Keratinocyte (primary cell): Measurements from ENCODE around the gene DSCAM. TPM values are rescaled to one million over a fixed set of nuclear protein-coding genes. Genes with fewer than 3 reads are reported as not detected.

Experiments
- DNase-seq: peaks from one replicate; pipeline ENCODE4 v3.0.0-alpha.2; 2011; ENCODE audit warnings: low read depth, missing footprints, low spot score
- FAIRE-seq: peaks from 2 replicates; lab custom pipeline; 2011; peaks lifted over from hg19 to GRCh38; lab: Jason Lieb, UNC
- H2AFZ ChIP-seq: 2 replicates; pipeline ENCODE4 v1.6.0; 2012; ENCODE audit warnings: low read length, control low read depth, inconsistent platforms; ENCODE audit not compliant: control insufficient read depth
- H3K27ac ChIP-seq: 2 replicates; pipeline ENCODE4 v1.5.1; 2011; ENCODE audit warnings: low read length; ENCODE audit not compliant: control insufficient read depth, insufficient read depth
- H3K27me3 ChIP-seq: 3 replicates; pipeline ENCODE4 v1.6.0; 2011; ENCODE audit warnings: low read length; ENCODE audit not compliant: control insufficient read depth, insufficient read depth; ENCODE audit errors: extremely low read depth
- H3K36me3 ChIP-seq, 2 experiments: 2 replicates in 1 of 2; 3 replicates in 1 of 2; pipeline ENCODE4 v1.5.1; 2011; ENCODE audit warnings: low read length in 2 of 2, mild to moderate bottlenecking in 1 of 2; ENCODE audit not compliant: control insufficient read depth in 2 of 2, insufficient read depth in 2 of 2; ENCODE audit errors: extremely low read depth in 1 of 2
- H3K4me1 ChIP-seq: 3 replicates; pipeline ENCODE4 v1.5.1; 2011; ENCODE audit warnings: low read length; ENCODE audit not compliant: control insufficient read depth, insufficient read depth; ENCODE audit errors: extremely low read depth
- H3K4me2 ChIP-seq: 3 replicates; pipeline ENCODE4 v1.6.0; 2011; ENCODE audit warnings: low read depth, low read length; ENCODE audit not compliant: control insufficient read depth, insufficient read depth; ENCODE audit errors: extremely low read depth
- H3K4me3 ChIP-seq, 3 experiments: fragments of 200-600 bp in 1 of 3; sonication (generic) in 1 of 3; 2 replicates in 2 of 3; 3 replicates in 1 of 3; pipeline ENCODE4 v1.5.1; 2011 to 2016; ENCODE audit warnings: low read length in 3 of 3, mild to moderate bottlenecking in 3 of 3, control low read depth in 2 of 3, inconsistent platforms in 1 of 3, low read depth in 1 of 3, mixed read lengths in 1 of 3, mixed run types in 1 of 3, moderate library complexity in 1 of 3; ENCODE audit not compliant: control insufficient read depth in 2 of 3, insufficient read depth in 2 of 3; ENCODE audit errors: extremely low read depth in 1 of 3
- H3K79me2 ChIP-seq: 2 replicates; pipeline ENCODE4 v1.6.0; 2012; ENCODE audit warnings: low read length; ENCODE audit not compliant: control insufficient read depth, insufficient read depth
- H3K9ac ChIP-seq: 3 replicates; pipeline ENCODE4 v1.6.0; 2011; ENCODE audit warnings: low read length; ENCODE audit not compliant: control insufficient read depth, insufficient read depth; ENCODE audit errors: extremely low read depth
- H3K9me1 ChIP-seq: 3 replicates; pipeline ENCODE4 v1.6.0; 2011; ENCODE audit warnings: low read length; ENCODE audit not compliant: control insufficient read depth, insufficient read depth; ENCODE audit errors: extremely low read depth
- H3K9me3 ChIP-seq: 2 replicates; pipeline ENCODE4 v1.5.1; 2012; ENCODE audit warnings: low read depth, low read length; ENCODE audit not compliant: control insufficient read depth
- H4K20me1 ChIP-seq: 3 replicates; pipeline ENCODE4 v1.6.0; 2011; ENCODE audit warnings: low read length; ENCODE audit not compliant: control insufficient read depth, insufficient read depth; ENCODE audit errors: extremely low read depth
- CTCF ChIP-seq, 3 experiments: IDR thresholded peaks in 1 of 3; conservative IDR thresholded peaks in 1 of 3; optimal IDR thresholded peaks in 1 of 3; 2 replicates in 2 of 3; 3 replicates in 1 of 3; pipeline versions ENCODE3 to v1.5.1; 2011; ENCODE audit warnings: low read length in 3 of 3, mild to moderate bottlenecking in 3 of 3, moderate library complexity in 2 of 3, control low read depth in 1 of 3, inconsistent platforms in 1 of 3; ENCODE audit not compliant: insufficient read depth in 2 of 3; ENCODE audit errors: extremely low read depth in 1 of 3
- EZH2 ChIP-seq: IDR thresholded peaks from one replicate; pipeline ENCODE4 v1.6.1; 2012; ENCODE audit warnings: inconsistent platforms, mild to moderate bottlenecking, low read length, moderate library complexity
- dilution Hi-C: fragments of 300-500 bp; cut with MboI; formaldehyde crosslinking; loops from one replicate; pipeline ENCODE4 v1.7.0; 2020; ENCODE audit warnings: low sequenced_read_pairs; ENCODE audit not compliant: extremely low pct_ligation_motif_present
- polyA plus RNA-seq, 5 experiments: library from polyadenylated mRNA; depleted of rRNA in 3 of 5; stranded (reverse) in 3 of 5; stranded (forward) in 1 of 5; unstranded in 1 of 5; fragments of >200 nt; gene quantifications; 1 replicate in 1 of 5; 2 replicates in 3 of 5; 3 replicates in 1 of 5; pipeline versions ENCODE4 v1.2.1 to v1.2.3, GENCODE V29; 2011 to 2012; ENCODE audit warnings: missing spikeins in 2 of 5, low read depth in 1 of 5, low replicate concordance in 1 of 5

The DSCAM gene
- polyA plus RNA-seq, 1 donor (not counting 4 experiments of a cell fraction or from before 2014, with no cell fraction given), result 2.1 TPM

- no peak for FAIRE-seq
These were observed 380.0 kb downstream of the DSCAM start for GRCh38 chr21:40466893-40467483.

DNA sequence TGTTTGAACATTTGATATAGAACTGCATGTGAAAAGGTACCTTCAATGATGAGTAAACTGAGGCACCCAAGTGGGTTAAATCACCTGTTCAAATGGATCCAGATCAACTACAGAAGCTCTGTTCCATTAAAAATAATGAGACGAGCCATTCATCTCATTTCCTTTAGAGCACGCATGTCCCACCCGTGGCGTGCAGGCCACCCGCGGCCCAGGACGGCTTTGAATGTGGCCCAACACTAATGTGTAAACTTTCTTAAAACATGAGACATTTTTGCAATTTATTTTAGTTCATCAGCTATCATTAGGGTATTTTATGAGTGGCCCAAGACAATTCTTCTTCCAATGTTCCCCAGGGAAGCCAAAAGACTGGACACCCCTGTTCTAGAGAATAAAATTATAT is 381.6 kb downstream of the DSCAM start:
- Histone ChIP-seq H2AFZ (no peak overlapping the region), H3K9me3 (no peaks in the 10 kb centered on the region), H3K79me2 (no peaks in the 10 kb centered on the region), H3K4me2 (no peak overlapping the region), H3K4me1 (no peaks in the 10 kb centered on the region), H3K4me3 (no peak overlapping the region), H3K9me1 (no peaks in the 10 kb centered on the region), H3K27me3 (no peaks in the 10 kb centered on the region), H4K20me1 (no peaks in the 10 kb centered on the region), H3K27ac (no peak overlapping the region), H3K36me3 (no peaks in the 10 kb centered on the region), H3K9ac (no peak overlapping the region)
- no peak for TF ChIP-seq EZH2
- TF ChIP-seq CTCF (optimal IDR thresholded peaks at IDR 0.05 in 1 of 3, IDR thresholded peaks at IDR 0.05 in 1 of 3, conservative IDR thresholded peaks at IDR 0.05 in 1 of 3; ENCODE audit: extremely low read depth in 1 of 3, insufficient read depth in 2 of 3, low read length in 3 of 3), result no peak
- dilution Hi-C loops, result no loop called here
- no peak for FAIRE-seq
- DNase-seq, result no peak

More at GRCh38 chr21:40466893-40467483, 380.0 kb downstream of the DSCAM start:
- Histone ChIP-seq H3K9me1 (no peaks in the 10 kb centered on the region), H3K27me3 (no peaks in the 10 kb centered on the region), H3K79me2 (no peaks in the 10 kb centered on the region), H3K4me2 (no peak overlapping the region), H2AFZ (no peak overlapping the region), H3K4me1 (no peaks in the 10 kb centered on the region), H3K9me3 (no peaks in the 10 kb centered on the region), H3K36me3 (no peaks in the 10 kb centered on the region), H3K27ac (no peak overlapping the region), H4K20me1 (no peaks in the 10 kb centered on the region), H3K9ac (no peak overlapping the region), H3K4me3 (no peak overlapping the region)
- TF ChIP-seq EZH2, result no peak
- TF ChIP-seq CTCF (optimal IDR thresholded peaks at IDR 0.05 in 1 of 3, IDR thresholded peaks at IDR 0.05 in 1 of 3, conservative IDR thresholded peaks at IDR 0.05 in 1 of 3; ENCODE audit: extremely low read depth in 1 of 3, insufficient read depth in 2 of 3, low read length in 3 of 3), result peak in 2 of 3 experiments; percentile 22 to 29
- DNase-seq, result no peak
- dilution Hi-C loops, result no loop called here
